ENCODE measurements around the gene CENPX.
A peak's percentile ranks its signal among the peaks of the same experiment; 100 is the strongest.

CENPX gene

DNA sequence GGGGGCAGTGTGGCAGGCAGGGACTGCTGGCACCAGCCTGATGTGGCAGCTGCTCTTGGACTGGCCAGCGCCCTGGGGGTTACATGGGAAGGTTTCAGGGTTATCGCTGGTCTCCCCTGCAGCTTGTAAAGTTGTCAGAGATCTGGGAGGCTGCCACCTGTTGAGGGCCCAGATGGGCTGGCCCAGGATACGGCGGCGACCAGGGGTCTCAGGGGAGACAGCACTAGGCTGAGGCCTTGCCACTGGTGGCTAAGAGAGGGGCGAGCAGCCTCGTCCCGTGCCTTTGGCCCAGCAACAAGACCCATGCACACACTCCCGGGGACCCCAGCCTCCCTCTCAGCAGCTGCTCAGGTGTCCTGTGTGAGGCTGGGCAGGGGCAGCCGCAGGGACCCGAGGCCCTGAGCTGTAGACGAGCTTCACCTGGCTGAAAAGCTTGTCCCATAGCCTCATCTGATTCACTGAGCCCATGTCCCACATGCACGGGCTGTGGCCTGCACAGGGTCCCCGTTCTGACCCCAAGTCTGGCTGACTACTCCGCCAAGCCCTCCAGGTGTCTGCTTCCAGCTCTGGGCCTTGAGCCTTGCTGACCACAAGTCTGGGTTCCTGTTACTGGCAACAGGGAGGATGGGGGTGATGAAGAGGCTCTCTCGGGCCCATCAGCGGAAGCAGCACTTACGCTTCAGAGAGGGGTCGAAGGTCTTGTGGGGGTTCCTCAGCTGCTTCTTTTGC, 36.8 kb upstream of the CENPX start:
- peaks cover 70 to 95% of the 10 kb centered on the region in 2 donors for H3K36me3 ChIP-seq (replicated peaks in 1 of 2; ENCODE audit: control insufficient read depth in 2 of 2, insufficient read depth in 2 of 2, low read length in 2 of 2)
- H3K4ac ChIP-seq (ENCODE audit: low read length): no peak overlapping the region
- H2BK12ac ChIP-seq (ENCODE audit: low read length): no peak overlapping the region
- peaks cover 10% of the 10 kb centered on the region for H3K79me1 ChIP-seq (ENCODE audit: low read depth, low read length)
- H3K23ac ChIP-seq (ENCODE audit: low read depth, low read length, poor library complexity): no peak overlapping the region
- no peak overlapping the region for H3K27ac ChIP-seq (replicated peaks; ENCODE audit: low read length)
- H2BK120ac ChIP-seq (ENCODE audit: low read depth, low read length): no peak overlapping the region
- H3K18ac ChIP-seq (ENCODE audit: low read length): no peak overlapping the region
- H3K9ac ChIP-seq (ENCODE audit: low read depth, low read length, poor library complexity): no peak overlapping the region
- no peaks in the 10 kb centered on the region for H3K27me3 ChIP-seq (ENCODE audit: control insufficient read depth in 3 of 3, insufficient read depth in 3 of 3, low read depth in 1 of 3, low read length in 3 of 3)
- H3K4me3 ChIP-seq (ENCODE audit: low read length in 2 of 2): peak overlapping the region in 1 of 2 donors; percentile 22
- peaks cover under 1 to 1% of the 10 kb centered on the region in 2 donors for H3K4me1 ChIP-seq (ENCODE audit: control insufficient read depth in 2 of 2, insufficient read depth in 1 of 2, low read depth in 1 of 2, low read length in 2 of 2)
- no CpG with 5 or more reads among the region's 19 CpGs for WGBS, 2 donors (ENCODE audit: extremely low coverage in 2 of 2, insufficient read length in 2 of 2, insufficient replicate concordance in 1 of 2)
- no peak overlapping the region for H4K91ac ChIP-seq (ENCODE audit: low read depth, low read length, poor library complexity)
- H3K9me3 ChIP-seq (replicated peaks in 1 of 2; ENCODE audit: control insufficient read depth in 2 of 2, insufficient read depth in 1 of 2, low read depth in 1 of 2, low read length in 2 of 2): no peaks in the 10 kb centered on the region
- no peak for DNase-seq (ENCODE audit: low spot score)
- H2AK5ac ChIP-seq (ENCODE audit: low read depth, low read length): no peak overlapping the region
- no peak overlapping the region for H3K14ac ChIP-seq (ENCODE audit: low read length)
- no peak overlapping the region for H2AFZ ChIP-seq (ENCODE audit: low read length)
- H3K4me2 ChIP-seq (ENCODE audit: insufficient read depth, low read length, poor library complexity, severe bottlenecking): no peak overlapping the region
- H4K8ac ChIP-seq (ENCODE audit: low read depth, low read length): no peak overlapping the region
- no peak overlapping the region for H2BK15ac ChIP-seq (ENCODE audit: low read length)
- no peak overlapping the region for H2BK5ac ChIP-seq (ENCODE audit: low read length)

DNA sequence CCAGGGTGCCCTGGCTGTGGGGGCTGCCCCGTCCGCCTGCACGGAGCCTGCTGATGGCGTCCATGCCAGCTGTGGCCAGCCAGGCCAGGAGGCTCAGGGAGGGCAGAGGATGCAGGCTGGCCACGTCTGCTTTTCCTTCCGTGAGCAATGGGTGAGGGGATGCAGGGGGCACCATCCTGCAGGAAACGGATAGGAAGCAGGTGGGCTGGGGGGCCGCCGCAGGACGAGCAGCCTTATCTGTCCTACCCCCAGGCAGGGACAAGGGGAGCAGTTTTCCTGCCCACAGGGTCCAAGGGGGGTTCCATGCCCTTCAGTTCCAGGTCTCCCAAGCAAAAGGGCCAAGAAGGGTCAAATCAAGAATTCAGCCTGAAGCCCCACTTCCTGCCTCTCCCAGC, 36.2 kb upstream of the CENPX start:
- no CpG with 5 or more reads among the region's 10 CpGs for WGBS, 2 donors (ENCODE audit: extremely low coverage in 2 of 2, insufficient read length in 2 of 2, insufficient replicate concordance in 1 of 2)

GRCh38 chr17:82058230-82058854, 35.7 kb upstream of the CENPX start:
- H3K36me3 ChIP-seq (replicated peaks in 1 of 2; ENCODE audit: control insufficient read depth in 2 of 2, insufficient read depth in 2 of 2, low read length in 2 of 2): peaks cover 70 to 98% of the 10 kb centered on the region in 2 donors

More for the DNA sequence above, 36.2 kb upstream of the CENPX start:
- Histone ChIP-seq H2BK12ac (ENCODE audit: low read length) (peak overlapping the region; percentile 22), H3K23ac (ENCODE audit: low read depth, low read length, poor library complexity) (peak overlapping the region; percentile 55), H3K9me3 (replicated peaks in 1 of 2; ENCODE audit: control insufficient read depth in 2 of 2, insufficient read depth in 1 of 2, low read depth in 1 of 2, low read length in 2 of 2) (no peaks in the 10 kb centered on the region), H3K4me3 (ENCODE audit: low read length in 2 of 2) (peak overlapping the region in 1 of 2 donors; percentile 22), H2AK5ac (ENCODE audit: low read depth, low read length) (no peak overlapping the region), H4K91ac (ENCODE audit: low read depth, low read length, poor library complexity) (no peak overlapping the region), H3K79me1 (ENCODE audit: low read depth, low read length) (peaks cover 8% of the 10 kb centered on the region), H3K9ac (ENCODE audit: low read depth, low read length, poor library complexity) (no peak overlapping the region), H2BK120ac (ENCODE audit: low read depth, low read length) (no peak overlapping the region), H3K4ac (ENCODE audit: low read length) (no peak overlapping the region), H2AFZ (ENCODE audit: low read length) (no peak overlapping the region), H3K27me3 (ENCODE audit: control insufficient read depth in 3 of 3, insufficient read depth in 3 of 3, low read depth in 1 of 3, low read length in 3 of 3) (no peaks in the 10 kb centered on the region), H2BK15ac (ENCODE audit: low read length) (no peak overlapping the region), H3K27ac (replicated peaks; ENCODE audit: low read length) (no peak overlapping the region), H3K4me1 (ENCODE audit: control insufficient read depth in 2 of 2, insufficient read depth in 1 of 2, low read depth in 1 of 2, low read length in 2 of 2) (no peaks in the 10 kb centered on the region), H4K8ac (ENCODE audit: low read depth, low read length) (no peak overlapping the region), H3K4me2 (ENCODE audit: insufficient read depth, low read length, poor library complexity, severe bottlenecking) (no peak overlapping the region), H3K36me3 (replicated peaks in 1 of 2; ENCODE audit: control insufficient read depth in 2 of 2, insufficient read depth in 2 of 2, low read length in 2 of 2) (peaks cover 72 to 98% of the 10 kb centered on the region in 2 donors), H3K18ac (ENCODE audit: low read length) (no peak overlapping the region), H2BK5ac (ENCODE audit: low read length) (no peak overlapping the region), H3K14ac (ENCODE audit: low read length) (no peak overlapping the region)
- DNase-seq (ENCODE audit: low spot score): no peak

More at GRCh38 chr17:82058230-82058854, 35.7 kb upstream of the CENPX start:
- Histone ChIP-seq H3K4me2 (ENCODE audit: insufficient read depth, low read length, poor library complexity, severe bottlenecking) (no peak overlapping the region), H3K4me1 (ENCODE audit: control insufficient read depth in 2 of 2, insufficient read depth in 1 of 2, low read depth in 1 of 2, low read length in 2 of 2) (no peaks in the 10 kb centered on the region), H4K91ac (ENCODE audit: low read depth, low read length, poor library complexity) (no peak overlapping the region), H3K27ac (replicated peaks; ENCODE audit: low read length) (no peak overlapping the region), H3K79me1 (ENCODE audit: low read depth, low read length) (peaks cover 8% of the 10 kb centered on the region), H2AK5ac (ENCODE audit: low read depth, low read length) (no peak overlapping the region), H3K4ac (ENCODE audit: low read length) (no peak overlapping the region), H4K8ac (ENCODE audit: low read depth, low read length) (no peak overlapping the region), H3K4me3 (ENCODE audit: low read length in 2 of 2) (no peak overlapping the region), H2AFZ (ENCODE audit: low read length) (no peak overlapping the region), H3K9me3 (replicated peaks in 1 of 2; ENCODE audit: control insufficient read depth in 2 of 2, insufficient read depth in 1 of 2, low read depth in 1 of 2, low read length in 2 of 2) (no peaks in the 10 kb centered on the region), H3K27me3 (ENCODE audit: control insufficient read depth in 3 of 3, insufficient read depth in 3 of 3, low read depth in 1 of 3, low read length in 3 of 3) (no peaks in the 10 kb centered on the region), H2BK12ac (ENCODE audit: low read length) (peak overlapping the region; percentile 22), H2BK15ac (ENCODE audit: low read length) (no peak overlapping the region), H3K14ac (ENCODE audit: low read length) (no peak overlapping the region), H3K18ac (ENCODE audit: low read length) (no peak overlapping the region), H3K23ac (ENCODE audit: low read depth, low read length, poor library complexity) (peak overlapping the region; percentile 55), H2BK5ac (ENCODE audit: low read length) (no peak overlapping the region), H2BK120ac (ENCODE audit: low read depth, low read length) (no peak overlapping the region), H3K9ac (ENCODE audit: low read depth, low read length, poor library complexity) (no peak overlapping the region)
- DNase-seq (ENCODE audit: low spot score): no peak
- no CpG with 5 or more reads among the region's 17 CpGs for WGBS, 2 donors (ENCODE audit: extremely low coverage in 2 of 2, insufficient read length in 2 of 2, insufficient replicate concordance in 1 of 2)
